ENCODE data around the gene NTN5. TPM values are rescaled to one million over a fixed set of nuclear protein-coding genes. Genes with fewer than 3 reads are reported as not detected.

Gene NTN5
- total and polyA plus RNA-seq, 2 of the 4 experiments (the other 2 are of a cell fraction) = 0.19 TPM; not detected in 1

GRCh38 chr19:48659768-48660167 lies 13.0 kb downstream of the NTN5 start:
- H2BK5ac ChIP-seq (ENCODE audit: low read depth, low read length, poor library complexity, severe bottlenecking) = no peak overlapping the region
- no peak overlapping the region for H3K9ac ChIP-seq (ENCODE audit: low read depth, low read length)
- intact Hi-C loops (cut with micrococcal nuclease) = no loop called here
- H2AK5ac ChIP-seq (ENCODE audit: low read depth, low read length) = peak overlapping the region; percentile 34; the same call in 1 of the 2 replicates
- H2BK20ac ChIP-seq (ENCODE audit: low read depth, low read length) = no peak overlapping the region
- no peak overlapping the region for H2BK120ac ChIP-seq (ENCODE audit: low read depth, low read length)
- BruUV-seq (replicated peaks) = no TSS peak
- no peak overlapping the region for H2AFZ ChIP-seq (replicated peaks; ENCODE audit: low read length, poor library complexity)
- dilution Hi-C loops (cut with HindIII; ENCODE audit: low sequenced_read_pairs, unreplicated experiment) = no loop called here
- H3K4ac ChIP-seq (ENCODE audit: low read depth, low read length) = no peak overlapping the region
- H2AK9ac ChIP-seq (replicated peaks; ENCODE audit: low read depth, low read length, poor library complexity) = no peak overlapping the region
- no peak overlapping the region for H3K23ac ChIP-seq (ENCODE audit: low read depth, low read length)
- H3K56ac ChIP-seq (ENCODE audit: extremely low read depth, insufficient read depth, low read length) = no peak overlapping the region
- no peak overlapping the region for H3K4me2 ChIP-seq (ENCODE audit: low read depth, low read length)
- no peak overlapping the region for H3K27ac ChIP-seq (ENCODE audit: insufficient read depth, low read length)
- H3K9me3 ChIP-seq (ENCODE audit: control insufficient read depth, insufficient read depth, low read length) = no peaks in the 10 kb centered on the region
- no peak overlapping the region for H3K14ac ChIP-seq (replicated peaks; ENCODE audit: low read depth, low read length)
- no peak overlapping the region for H4K5ac ChIP-seq (ENCODE audit: low read depth, low read length)
- no peak overlapping the region for H2BK15ac ChIP-seq (ENCODE audit: low read depth, low read length)
- H3K4me1 ChIP-seq (ENCODE audit: control insufficient read depth, insufficient read depth, low read length) = peaks cover 3% of the 10 kb centered on the region
- ATAC-seq (ENCODE audit: low read depth) = no peak
- no peaks in the 10 kb centered on the region for H4K20me1 ChIP-seq (ENCODE audit: insufficient read depth, low read length)
- POLR2A ChIA-PET (ENCODE audit: unreplicated experiment) = no interaction called here
- no peaks in the 10 kb centered on the region for H3K36me3 ChIP-seq (ENCODE audit: control insufficient read depth, insufficient read depth, low read length)
- H4K8ac ChIP-seq (ENCODE audit: low read depth in 2 of 2, low read length in 2 of 2) = no peak overlapping the region
- H3K4me3 ChIP-seq (ENCODE audit: insufficient read depth, low read depth, low read length) = no peak overlapping the region
- in situ Hi-C loops (cut with MboI; ENCODE audit: low sequenced_read_pairs) = no loop called here
- no peaks in the 10 kb centered on the region for H3K79me1 ChIP-seq (ENCODE audit: low read depth in 1 of 2, low read length in 2 of 2)
- H4K91ac ChIP-seq (ENCODE audit: insufficient read depth, low read depth, low read length) = no peak overlapping the region
- CTCF ChIA-PET = no interaction called here
- 91% methylated on average over 4 of the region's 5 CpGs; no CpG with 5 or more reads in 1 of the 2 experiments for WGBS, 2 experiments (ENCODE audit: extremely low coverage in 2 of 2, insufficient read length in 1 of 2)
- no peak for DNase-seq
- H3K27me3 ChIP-seq (ENCODE audit: control insufficient read depth, insufficient read depth, low read length) = no peaks in the 10 kb centered on the region
- peaks cover 3% of the 10 kb centered on the region; the same call in 1 of the 2 replicates for H3K9me1 ChIP-seq (ENCODE audit: insufficient read depth, low read length)
- TF ChIP-seq CHD1 (IDR thresholded peaks at IDR 0.05; ENCODE audit: low read depth, low read length) = no peak
- TF ChIP-seq RFX5 (IDR thresholded peaks at IDR 0.05; ENCODE audit: low read depth, low read length) = peak; percentile 84
- no peak for TF ChIP-seq ELK1 (IDR thresholded peaks at IDR 0.05; ENCODE audit: borderline replicate concordance, low read depth, low read length)
- no peak for TF ChIP-seq USF2 (IDR thresholded peaks at IDR 0.05; ENCODE audit: low read depth, low read length)
- TF ChIP-seq MXI1 (IDR thresholded peaks at IDR 0.05; ENCODE audit: borderline replicate concordance, low read depth, low read length) = no peak
- no peak overlapping the region for H3K18ac ChIP-seq (ENCODE audit: low read depth, low read length)

Data from IMR-90 (cell line).